Lower leg skin (tissue), 3 donors: ENCODE measurements around the gene HSFX3.
"Not testable (repeated sequence)": the region's sequence is repeated elsewhere in the genome, so short reads cannot be mapped to it uniquely, and the experiment has no call there.

Experiments
- POLR2A ChIP-seq, 2 donors: fragments of 450-650 bp; IDR thresholded peaks; one replicate each; pipeline ENCODE4 v1.6.1; 2016 to 2017; ENCODE audit warnings: antibody characterized with exemption in 2 of 2, mild to moderate bottlenecking in 1 of 2, moderate library complexity in 1 of 2
- TF ChIP-seq, protein P1 (sequence below), 3 donors: fragments of 450-650 bp; IDR thresholded peaks; one replicate each; pipeline ENCODE4 v1.5.1; 2016; ENCODE audit warnings: antibody characterized with exemption in 3 of 3, mild to moderate bottlenecking in 3 of 3, moderate library complexity in 2 of 3

DNA sequence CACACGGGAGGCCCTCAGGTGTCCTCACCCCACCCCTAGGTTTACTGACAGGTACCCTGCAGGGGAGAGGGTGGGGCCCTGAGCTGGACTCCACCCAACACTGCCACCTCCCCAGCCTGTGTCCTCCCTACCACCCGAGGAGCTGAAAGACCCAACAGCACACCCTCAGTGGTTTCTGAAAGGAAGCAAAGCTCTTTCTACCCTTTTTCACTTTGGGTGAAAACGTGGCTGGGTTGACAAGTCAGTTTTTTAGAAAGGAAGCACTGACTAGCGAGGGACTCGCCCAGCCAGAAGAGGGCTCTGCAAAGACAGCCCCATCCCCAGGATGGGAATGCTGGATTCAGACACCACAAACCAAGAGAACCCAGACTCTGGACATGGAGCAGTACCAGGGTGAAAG lies 46.8 kb downstream of the HSFX3 start:
- TF ChIP-seq POLR2A (IDR thresholded peaks at IDR 0.05): not testable (repeated sequence)
- TF ChIP-seq, protein P1, sequence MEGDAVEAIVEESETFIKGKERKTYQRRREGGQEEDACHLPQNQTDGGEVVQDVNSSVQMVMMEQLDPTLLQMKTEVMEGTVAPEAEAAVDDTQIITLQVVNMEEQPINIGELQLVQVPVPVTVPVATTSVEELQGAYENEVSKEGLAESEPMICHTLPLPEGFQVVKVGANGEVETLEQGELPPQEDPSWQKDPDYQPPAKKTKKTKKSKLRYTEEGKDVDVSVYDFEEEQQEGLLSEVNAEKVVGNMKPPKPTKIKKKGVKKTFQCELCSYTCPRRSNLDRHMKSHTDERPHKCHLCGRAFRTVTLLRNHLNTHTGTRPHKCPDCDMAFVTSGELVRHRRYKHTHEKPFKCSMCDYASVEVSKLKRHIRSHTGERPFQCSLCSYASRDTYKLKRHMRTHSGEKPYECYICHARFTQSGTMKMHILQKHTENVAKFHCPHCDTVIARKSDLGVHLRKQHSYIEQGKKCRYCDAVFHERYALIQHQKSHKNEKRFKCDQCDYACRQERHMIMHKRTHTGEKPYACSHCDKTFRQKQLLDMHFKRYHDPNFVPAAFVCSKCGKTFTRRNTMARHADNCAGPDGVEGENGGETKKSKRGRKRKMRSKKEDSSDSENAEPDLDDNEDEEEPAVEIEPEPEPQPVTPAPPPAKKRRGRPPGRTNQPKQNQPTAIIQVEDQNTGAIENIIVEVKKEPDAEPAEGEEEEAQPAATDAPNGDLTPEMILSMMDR (IDR thresholded peaks at IDR 0.05): not testable (repeated sequence)
